Nasal cavity respiratory epithelium epithelial cell of viscerocranial mucosa (primary cell): Measurements from ENCODE around the gene TMEM131L. TPM values are rescaled to one million over a fixed set of nuclear protein-coding genes. Genes with fewer than 3 reads are reported as not detected.

Experiments
- total RNA-seq: library from RNA; depleted of rRNA; stranded (reverse); fragments of >200 nt; gene quantifications from 2 replicates; pipeline ENCODE4 v1.2.3, GENCODE V29; 2014

TMEM131L gene
- 6.5 and 30.1 TPM in 2 replicates for total RNA-seq

GRCh38 chr4:153466081-153466948 is at the start of gene TMEM131L:
Gene TMEM131L (plus strand): TSS chr4:153466360. CDS start chr4:153466398, 38 bp downstream.

GRCh38 chr4:153684182-153684970 is 218.2 kb downstream of the TMEM131L start, which contains the start of gene TLR2:
Gene TLR2 (plus strand): TSS chr4:153684280. CDS start chr4:153702908, 18,628 bp downstream.

Other genes with a start within 250 kb of the TMEM131L start
- gene MND1, start 121.7 kb upstream of the TMEM131L start, total RNA-seq = 0.28 and 1.7 TPM in 2 replicates
- 2.1 and 35.6 TPM in 2 replicates for gene TLR2, start 217.9 kb downstream of the TMEM131L start, total RNA-seq